Measurements from ENCODE around the gene GH2. TPM values are rescaled to one million over a fixed set of nuclear protein-coding genes. Genes with fewer than 3 reads are reported as not detected.

Gene GH2
- polyA plus RNA-seq, 3 donors, result not detected

GRCh38 chr17:63833026-63833740 lies 48.6 kb downstream of the GH2 start:
- WGBS, 3 donors, result 84 to 88% (median 86%) methylated on average over 14 of the region's 14 CpGs
- no peak overlapping the region for H3K27ac ChIP-seq (ENCODE audit: low read depth, low read length)

- no peak overlapping the region for H3K27ac ChIP-seq (ENCODE audit: low read depth, low read length)
- 67 to 82% (median 80%) methylated on average over 2 of the region's 2 CpGs for WGBS, 3 donors
Measured at GRCh38 chr17:63832455-63832854, 49.3 kb downstream of the GH2 start.

- 85 to 88% (median 87%) methylated on average over 5 of the region's 5 CpGs for WGBS, 3 donors
- H3K27ac ChIP-seq (ENCODE audit: low read depth, low read length), result no peak overlapping the region
Measured at GRCh38 chr17:63832014-63832413, 49.7 kb downstream of the GH2 start.

- no peak overlapping the region for H3K27ac ChIP-seq (ENCODE audit: low read depth, low read length)
- WGBS, 3 donors, result 50 to 86% (median 61%) methylated on average over 8 of the region's 8 CpGs
Measured at GRCh38 chr17:63831505-63831904, 50.2 kb downstream of the GH2 start.

- 82 to 86% (median 85%) methylated on average over 15 of the region's 15 CpGs for WGBS, 3 donors
- no peak overlapping the region for H3K27ac ChIP-seq (ENCODE audit: low read depth, low read length)
Measured at GRCh38 chr17:63830904-63831491, 50.7 kb downstream of the GH2 start.

GRCh38 chr17:63830278-63830677 lies 51.5 kb downstream of the GH2 start:
- WGBS, 3 donors, result 89 to 90% (median 89%) methylated on average over 5 of the region's 5 CpGs
- no peak overlapping the region for H3K27ac ChIP-seq (ENCODE audit: low read depth, low read length)

Other genes with a start within 250 kb of the GH2 start
- gene LIMD2, start 181.8 kb downstream of the GH2 start, polyA plus RNA-seq, result 10 to 100 TPM; 10.4 to 18.8 (median 14.2) TPM
- 10 to 100 TPM; 10.7 to 17.5 (median 16.6) TPM for gene STRADA, start 140.1 kb downstream of the GH2 start, polyA plus RNA-seq
- 10 to 100 TPM; 24.0 to 67.4 (median 35.6) TPM for gene CCDC47, start 108.3 kb downstream of the GH2 start, polyA plus RNA-seq
- gene DDX42, start 107.8 kb downstream of the GH2 start, polyA plus RNA-seq, result 10 to 100 TPM; 63.1 to 93.2 (median 71.4) TPM
- 100 to 1,000 TPM in 2 of 3 donors, 10 to 100 TPM in 1; 78.4 to 204 (median 141) TPM for gene PSMC5, start 54.5 kb downstream of the GH2 start, polyA plus RNA-seq
- 10 to 100 TPM; 14.5 to 21.9 (median 21.3) TPM for gene FTSJ3, start 54.3 kb downstream of the GH2 start, polyA plus RNA-seq
- gene SMARCD2, start 39.3 kb downstream of the GH2 start, polyA plus RNA-seq, result 10 to 100 TPM; 60.3 to 91.2 (median 62.3) TPM
- not detected for gene CSH2, start 8.3 kb downstream of the GH2 start, polyA plus RNA-seq
- not detected for gene CSH1, start 14.6 kb upstream of the GH2 start, polyA plus RNA-seq
- gene CSHL1, start 29.3 kb upstream of the GH2 start, polyA plus RNA-seq, result not detected
- gene GH1, start 36.9 kb upstream of the GH2 start, polyA plus RNA-seq, result not detected
- gene CD79B, start 50.4 kb upstream of the GH2 start, polyA plus RNA-seq, result 1 to 10 TPM; 2.7 to 6.3 (median 5.2) TPM
- 10 to 100 TPM in 2 of 3 donors, 1 to 10 TPM in 1; 1.8 to 25.6 (median 11.1) TPM for gene SCN4A, start 91.0 kb upstream of the GH2 start, polyA plus RNA-seq
- 1 to 10 TPM in 1 of 3 donors, under 1 TPM in 2; 0.09 to 1.1 (median 0.45) TPM for gene PRR29, start 116.4 kb upstream of the GH2 start, polyA plus RNA-seq
- gene ICAM2, start 138.7 kb upstream of the GH2 start, polyA plus RNA-seq, result 10 to 100 TPM; 13.0 to 87.0 (median 63.9) TPM
- 10 to 100 TPM in 1 of 3 donors, 1 to 10 TPM in 2; 2.0 to 26.5 (median 9.3) TPM for gene ERN1, start 248.2 kb upstream of the GH2 start, polyA plus RNA-seq